Measurements from ENCODE around the gene ZGPAT. TPM values are rescaled to one million over a fixed set of nuclear protein-coding genes. Genes with fewer than 3 reads are reported as not detected.

Gene ZGPAT
- total RNA-seq, 1 experiment from 2014 or later, result 28.3 TPM

GRCh38 chr20:63660622-63661021 lies 47.2 kb upstream of the ZGPAT start:
- TF ChIP-seq CTCF (conservative IDR thresholded peaks at IDR 0.05; ENCODE audit: low read depth, low read length), result no peak
- TF ChIP-seq EZH2 (IDR thresholded peaks at IDR 0.05; ENCODE audit: borderline replicate concordance, low read depth, low read length, poor library complexity, severe bottlenecking), result no peak
- intact Hi-C loops (cut with micrococcal nuclease; ENCODE audit: unreplicated experiment), result no loop called here
- H3K27ac ChIP-seq (ENCODE audit: low read depth, low read length, poor library complexity, severe bottlenecking), result no peak overlapping the region
- H3K9me3 ChIP-seq (ENCODE audit: low read depth, low read length, poor library complexity, severe bottlenecking), result no peaks in the 10 kb centered on the region
- H3K4me3 ChIP-seq (ENCODE audit: low read depth, low read length, poor library complexity, severe bottlenecking), result no peak overlapping the region
- peaks cover 6% of the 10 kb centered on the region for H3K36me3 ChIP-seq (ENCODE audit: insufficient read depth, low read length, poor library complexity, severe bottlenecking)
- ChIA-PET POLR2A (ENCODE audit: low non-redundant PET) (no interaction called here), CTCF (no interaction called here)
- no peaks in the 10 kb centered on the region for H3K27me3 ChIP-seq (replicated peaks; ENCODE audit: insufficient read depth, low read depth, low read length, poor library complexity)
- no peak for DNase-seq (ENCODE audit: low spot score)
- no TSS peak for BruUV-seq (replicated peaks)
- H3K4me1 ChIP-seq (ENCODE audit: insufficient read depth, low read length, poor library complexity, severe bottlenecking), result peaks cover 15% of the 10 kb centered on the region

- no peak for DNase-seq (ENCODE audit: low spot score)
- no TSS peak for BruUV-seq (replicated peaks)
Observed at GRCh38 chr20:63661108-63661507, 46.7 kb upstream of the ZGPAT start.

GRCh38 chr20:63661959-63662812 lies 45.7 kb upstream of the ZGPAT start:
- Histone ChIP-seq H3K9me3 (ENCODE audit: low read depth, low read length, poor library complexity, severe bottlenecking) (no peaks in the 10 kb centered on the region), H3K36me3 (ENCODE audit: insufficient read depth, low read length, poor library complexity, severe bottlenecking) (peaks cover 17% of the 10 kb centered on the region), H3K4me3 (ENCODE audit: low read depth, low read length, poor library complexity, severe bottlenecking) (no peak overlapping the region), H3K27me3 (replicated peaks; ENCODE audit: insufficient read depth, low read depth, low read length, poor library complexity) (no peaks in the 10 kb centered on the region), H3K4me1 (ENCODE audit: insufficient read depth, low read length, poor library complexity, severe bottlenecking) (peaks cover 10% of the 10 kb centered on the region), H3K27ac (ENCODE audit: low read depth, low read length, poor library complexity, severe bottlenecking) (no peak overlapping the region)
- CTCF ChIA-PET, result no interaction called here
- no TSS peak for BruUV-seq (replicated peaks)
- TF ChIP-seq EZH2 (IDR thresholded peaks at IDR 0.05; ENCODE audit: borderline replicate concordance, low read depth, low read length, poor library complexity, severe bottlenecking) (no peak), CTCF (conservative IDR thresholded peaks at IDR 0.05; ENCODE audit: low read depth, low read length) (no peak)
- POLR2A ChIA-PET (ENCODE audit: low non-redundant PET), result no interaction called here
- no peak for DNase-seq (ENCODE audit: low spot score)
- intact Hi-C loops (cut with micrococcal nuclease; ENCODE audit: unreplicated experiment), result no loop called here

More at GRCh38 chr20:63661108-63661507, 46.7 kb upstream of the ZGPAT start:
- Histone ChIP-seq H3K36me3 (ENCODE audit: insufficient read depth, low read length, poor library complexity, severe bottlenecking) (peaks cover 11% of the 10 kb centered on the region), H3K4me1 (ENCODE audit: insufficient read depth, low read length, poor library complexity, severe bottlenecking) (peaks cover 15% of the 10 kb centered on the region), H3K27ac (ENCODE audit: low read depth, low read length, poor library complexity, severe bottlenecking) (no peak overlapping the region), H3K9me3 (ENCODE audit: low read depth, low read length, poor library complexity, severe bottlenecking) (no peaks in the 10 kb centered on the region), H3K27me3 (replicated peaks; ENCODE audit: insufficient read depth, low read depth, low read length, poor library complexity) (no peaks in the 10 kb centered on the region), H3K4me3 (ENCODE audit: low read depth, low read length, poor library complexity, severe bottlenecking) (no peak overlapping the region)
- no peak for TF ChIP-seq CTCF (conservative IDR thresholded peaks at IDR 0.05; ENCODE audit: low read depth, low read length)
- TF ChIP-seq EZH2 (IDR thresholded peaks at IDR 0.05; ENCODE audit: borderline replicate concordance, low read depth, low read length, poor library complexity, severe bottlenecking), result no peak
- ChIA-PET CTCF (no interaction called here), POLR2A (ENCODE audit: low non-redundant PET) (no interaction called here)
- intact Hi-C loops (cut with micrococcal nuclease; ENCODE audit: unreplicated experiment), result no loop called here
